A549 (cell line): ENCODE results near the gene ZNF878. TPM values are rescaled to one million over a fixed set of nuclear protein-coding genes. Genes with fewer than 3 reads are reported as not detected.

Experiments used
- ATAC-seq, 2 experiments: fragments of 200-7000 bp in 1 of 2; fragments of >200 bp in 1 of 2; cut with Nextera tagmentation in 1 of 2; cut with Tn5 transposase in 1 of 2; 3 replicates each; pipeline versions ENCODE4 v1.8.0 to v1.9.1; 2018 to 2020; ENCODE audit warnings: mild to moderate bottlenecking in 1 of 2, moderate library complexity in 1 of 2
- CTCF ChIA-PET: fragments of 300-600 bp; sonication (Branson Sonifier 250); formaldehyde crosslinking; extraction: SDS; loops from one replicate; lab custom pipeline; 2021; ENCODE audit warnings: antibody characterized with exemption, inconsistent platforms; lab: Yijun Ruan, JAX
- POLR2A ChIA-PET: fragments of 350-600 bp; formaldehyde crosslinking; extraction: SDS; loops from one replicate; lab custom pipeline; 2021; ENCODE audit warnings: antibody characterized with exemption, inconsistent platforms; lab: Yijun Ruan, JAX
- DNase-seq, 2 experiments: peaks; one replicate each; pipeline versions ENCODE4 v3.0.0 to v3.0.0-alpha.2; 2011 to 2016; ENCODE audit warnings: low read depth in 1 of 2, low spot score in 1 of 2
- FAIRE-seq: peaks from 2 replicates; lab custom pipeline; 2011; peaks lifted over from hg19 to GRCh38; lab: Jason Lieb, UNC
- H3K27ac ChIP-seq, 2 experiments: fragments of >200 bp; sonication (Bioruptor Twin); formaldehyde crosslinking; 3 replicates each; pipeline ENCODE4 v1.5.1; 2016 to 2017
- H3K4me1 ChIP-seq: fragments of >200 bp; sonication (Bioruptor Twin); formaldehyde crosslinking; 3 replicates; pipeline ENCODE4 v1.6.1; 2016
- H3K4me2 ChIP-seq: fragments of >200 bp; sonication (Bioruptor Twin); formaldehyde crosslinking; 3 replicates; pipeline ENCODE4 v1.6.1; 2016
- H3K4me3 ChIP-seq: fragments of >200 bp; sonication (Bioruptor Twin); formaldehyde crosslinking; 3 replicates; pipeline ENCODE4 v1.5.1; 2016
- H3K9me3 ChIP-seq: fragments of >200 bp; sonication (Bioruptor Twin); formaldehyde crosslinking; 3 replicates; pipeline ENCODE4 v1.6.1; 2016
- CBX8 ChIP-seq: fragments of 200-600 bp; sonication (generic); IDR thresholded peaks from 2 replicates; pipeline ENCODE4 v1.6.1; 2016
- CHD2 ChIP-seq: fragments of 150-350 bp; IDR thresholded peaks from 2 replicates; pipeline ENCODE4 v1.6.1; 2014; ENCODE audit warnings: low read length; ENCODE audit not compliant: partially characterized antibody
- CHD4 ChIP-seq: fragments of 200-600 bp; sonication (generic); IDR thresholded peaks from 2 replicates; pipeline ENCODE4 v1.6.1; 2016; ENCODE audit warnings: antibody characterized with exemption, mild to moderate bottlenecking, borderline replicate concordance
- EHMT2 ChIP-seq: fragments of 200-600 bp; sonication (generic); IDR thresholded peaks from 2 replicates; pipeline ENCODE4 v1.6.1; 2016; ENCODE audit warnings: antibody characterized with exemption, low read depth, mild to moderate bottlenecking, moderate library complexity
- FOSB ChIP-seq: fragments of 250-450 bp; sonication (Bioruptor Pico); IDR thresholded peaks from 2 replicates; pipeline ENCODE4 v1.5.0; 2020; ENCODE audit warnings: mild to moderate bottlenecking, moderate library complexity
- GATA3 ChIP-seq: IDR thresholded peaks from 2 replicates; pipeline ENCODE4 v1.6.1; 2012; ENCODE audit warnings: borderline replicate concordance
- HDAC2 ChIP-seq: fragments of 200-600 bp; sonication (generic); IDR thresholded peaks from 2 replicates; pipeline ENCODE4 v1.6.1; 2016
- HEYL ChIP-seq: fragments of 250-450 bp; sonication (Bioruptor Pico); IDR thresholded peaks from 2 replicates; pipeline ENCODE4 v1.8.0; 2021; ENCODE audit warnings: mild to moderate bottlenecking, moderate library complexity
- MYC ChIP-seq: IDR thresholded peaks from 2 replicates; pipeline ENCODE4 v1.6.1; 2012; ENCODE audit warnings: mild to moderate bottlenecking, inconsistent platforms, low read length, improper control_type of control experiment, borderline replicate concordance
- NFE2L2 ChIP-seq: fragments of 150-350 bp; conservative IDR thresholded peaks from 2 replicates; pipeline ENCODE4 v1.6.1; 2014; ENCODE audit warnings: low read length
- NPAS2 ChIP-seq: fragments of 250-450 bp; sonication (Bioruptor Pico); IDR thresholded peaks from 2 replicates; pipeline ENCODE4 v1.8.0; 2022; ENCODE audit warnings: mild to moderate bottlenecking, moderate library complexity, borderline replicate concordance
- NR3C1 ChIP-seq: fragments of >200 bp; sonication (Bioruptor Twin); formaldehyde crosslinking; IDR thresholded peaks from 3 replicates; pipeline ENCODE4 v1.6.1; 2017
- POLR2AphosphoS2 ChIP-seq: conservative IDR thresholded peaks from 2 replicates; pipeline ENCODE4 v1.6.1; 2012; ENCODE audit warnings: low read length, improper control_type of control experiment, inconsistent platforms
- RARB ChIP-seq: fragments of 250-450 bp; sonication (Bioruptor Pico); IDR thresholded peaks from 2 replicates; pipeline ENCODE4 v1.8.0; 2021; ENCODE audit warnings: mild to moderate bottlenecking, moderate library complexity
- SMC3 ChIP-seq: fragments of >200 bp; sonication (Bioruptor Twin); formaldehyde crosslinking; IDR thresholded peaks from 3 replicates; pipeline ENCODE4 v1.6.1; 2018; ENCODE audit warnings: inconsistent platforms
- SREBF2 ChIP-seq: fragments of 450-650 bp; IDR thresholded peaks from 2 replicates; pipeline ENCODE4 v1.6.1; 2014; ENCODE audit warnings: mild to moderate bottlenecking, moderate library complexity
- TFCP2L1 ChIP-seq: fragments of 250-450 bp; sonication (Bioruptor Pico); IDR thresholded peaks from 2 replicates; pipeline ENCODE4 v1.5.0; 2021; ENCODE audit warnings: mild to moderate bottlenecking
- ZNF302 ChIP-seq: fragments of 250-450 bp; sonication (Bioruptor Pico); IDR thresholded peaks from 2 replicates; pipeline ENCODE4 v1.9.0; 2021; ENCODE audit warnings: inconsistent platforms, mild to moderate bottlenecking, moderate library complexity
- WGBS: methylation state at CpG from one replicate; pipeline ENCODE4 v1.1.6; 2017; ENCODE audit errors: missing lambda C conversion rate; 5-methylcytosine and 5-hydroxymethylcytosine counted together
- polyA plus RNA-seq, 4 experiments: library from polyadenylated mRNA; depleted of rRNA in 3 of 4; stranded (reverse); fragments of >200 nt; fragmentation: RNase III in 1 of 4; extraction: RNeasy Plus Mini Kit Qiagen cat#74134 plus additional on column Dnase treatment in 1 of 4; gene quantifications; 2 replicates in 3 of 4; 3 replicates in 1 of 4; pipeline ENCODE4 v1.2.3, GENCODE V29; 2011 to 2017
- TF ChIP-seq, protein P1 (sequence below): fragments of 150-350 bp; IDR thresholded peaks from 2 replicates; pipeline ENCODE4 v1.6.1; 2014; ENCODE audit warnings: low read depth, mild to moderate bottlenecking, low read length
- TF ChIP-seq, protein P2 (sequence below): fragments of >200 bp; sonication (Bioruptor Twin); formaldehyde crosslinking; IDR thresholded peaks from 3 replicates; pipeline ENCODE4 v1.6.1; 2016
- TF ChIP-seq, protein P3 (sequence below): fragments of >200 bp; sonication (Bioruptor Twin); formaldehyde crosslinking; IDR thresholded peaks from 2 replicates; pipeline ENCODE4 v1.6.1; 2016

Gene ZNF878
- polyA plus RNA-seq, 2 of the 4 experiments (the other 2 are of a cell fraction): not detected

DNA sequence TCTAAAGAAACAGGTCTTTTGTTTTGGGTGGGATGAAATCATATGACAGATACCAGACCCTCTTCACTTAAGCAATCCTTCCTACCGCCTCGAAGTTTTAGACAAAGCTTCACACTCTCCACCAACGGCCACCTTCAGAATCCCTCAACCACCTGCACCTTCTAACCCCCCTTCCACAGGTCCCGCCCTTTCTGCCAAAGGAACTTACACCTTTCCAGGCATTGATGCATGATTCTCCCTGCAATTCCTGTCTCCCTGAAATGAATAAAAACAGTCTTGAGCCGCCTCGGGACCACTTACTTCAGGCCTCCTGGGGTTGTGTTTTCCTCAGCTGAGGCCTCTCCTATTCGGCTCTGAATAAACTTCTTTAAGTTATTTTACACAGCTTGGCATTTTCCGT is 18.1 kb downstream of the ZNF878 start (continued):
- no peak for TF ChIP-seq MYC

DNA sequence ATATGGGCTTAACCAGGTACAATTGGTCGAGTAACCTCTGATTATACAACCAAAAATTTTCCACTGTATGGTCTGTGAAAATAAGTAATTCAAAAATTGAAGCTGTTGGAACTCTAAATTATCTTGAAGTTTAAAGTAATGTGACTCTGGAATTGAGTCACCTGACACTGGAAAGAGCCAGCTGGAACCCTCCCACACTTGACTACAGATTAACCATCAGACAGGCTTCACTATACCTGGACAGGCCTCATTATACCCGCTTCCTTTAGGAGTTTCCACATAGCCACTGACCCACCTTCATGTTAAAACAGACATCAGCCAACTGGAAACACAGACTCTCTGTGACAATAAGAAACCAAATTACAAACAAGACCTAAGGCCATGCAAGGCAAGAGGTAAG is 18.6 kb downstream of the ZNF878 start:
- peaks cover 3% of the 10 kb centered on the region; the same call in 1 of the 3 replicates for H3K9me3 ChIP-seq
- H3K27ac ChIP-seq: no peak overlapping the region
- H3K4me3 ChIP-seq: no peak overlapping the region
- H3K4me2 ChIP-seq: no peak overlapping the region
- no peak for ATAC-seq
- ChIA-PET CTCF (no interaction called here), POLR2A (interaction anchor here (0.5 kb wide), 1 partner anchor 395 kb away, joined by 3 read pairs; no protein-coding TSS in a partner anchor)
- 0% methylated on average over 2 of the region's 2 CpGs for WGBS
- no peaks in the 10 kb centered on the region for H3K4me1 ChIP-seq
- no peak for FAIRE-seq
- no peak for DNase-seq
- no peak for TF ChIP-seq CBX8
- TF ChIP-seq SREBF2: no peak
- TF ChIP-seq, protein P1, sequence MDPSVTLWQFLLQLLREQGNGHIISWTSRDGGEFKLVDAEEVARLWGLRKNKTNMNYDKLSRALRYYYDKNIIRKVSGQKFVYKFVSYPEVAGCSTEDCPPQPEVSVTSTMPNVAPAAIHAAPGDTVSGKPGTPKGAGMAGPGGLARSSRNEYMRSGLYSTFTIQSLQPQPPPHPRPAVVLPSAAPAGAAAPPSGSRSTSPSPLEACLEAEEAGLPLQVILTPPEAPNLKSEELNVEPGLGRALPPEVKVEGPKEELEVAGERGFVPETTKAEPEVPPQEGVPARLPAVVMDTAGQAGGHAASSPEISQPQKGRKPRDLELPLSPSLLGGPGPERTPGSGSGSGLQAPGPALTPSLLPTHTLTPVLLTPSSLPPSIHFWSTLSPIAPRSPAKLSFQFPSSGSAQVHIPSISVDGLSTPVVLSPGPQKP: no peak
- no peak for TF ChIP-seq GATA3
- no peak for TF ChIP-seq ZNF302 (CRISPR knock-in tag)
- no peak for TF ChIP-seq EHMT2
- TF ChIP-seq SMC3: no peak
- no peak for TF ChIP-seq RARB (CRISPR knock-in tag)
- TF ChIP-seq FOSB: no peak
- no peak for TF ChIP-seq CHD4
- TF ChIP-seq CHD2: no peak
- TF ChIP-seq, all 56 proteins: peak for 0

DNA sequence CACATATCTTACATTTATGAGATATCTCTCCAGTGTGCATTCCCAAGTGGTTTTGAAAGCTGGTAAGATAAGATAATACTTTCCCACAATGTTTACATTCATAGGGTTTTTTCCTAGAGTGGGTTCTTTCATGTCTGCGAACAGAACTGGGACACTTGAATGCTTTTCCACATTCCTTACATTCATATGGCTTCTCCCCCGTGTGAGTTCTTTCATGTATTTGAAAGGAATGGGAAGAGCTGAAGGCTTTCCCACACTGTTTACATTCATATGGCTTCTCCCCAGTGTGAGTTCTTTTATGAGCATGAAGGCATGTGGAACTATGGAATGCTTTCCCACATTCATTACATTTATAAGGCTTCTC is 37.0 kb downstream of the ZNF878 start:
- no peak overlapping the region for H3K27ac ChIP-seq
- H3K9me3 ChIP-seq: peaks cover 12% of the 10 kb centered on the region; the same call in 2 of the 3 replicates
- H3K4me3 ChIP-seq: no peak overlapping the region
- FAIRE-seq: no peak
- TF ChIP-seq ZNF302 (CRISPR knock-in tag): no peak
- TF ChIP-seq, protein P2, sequence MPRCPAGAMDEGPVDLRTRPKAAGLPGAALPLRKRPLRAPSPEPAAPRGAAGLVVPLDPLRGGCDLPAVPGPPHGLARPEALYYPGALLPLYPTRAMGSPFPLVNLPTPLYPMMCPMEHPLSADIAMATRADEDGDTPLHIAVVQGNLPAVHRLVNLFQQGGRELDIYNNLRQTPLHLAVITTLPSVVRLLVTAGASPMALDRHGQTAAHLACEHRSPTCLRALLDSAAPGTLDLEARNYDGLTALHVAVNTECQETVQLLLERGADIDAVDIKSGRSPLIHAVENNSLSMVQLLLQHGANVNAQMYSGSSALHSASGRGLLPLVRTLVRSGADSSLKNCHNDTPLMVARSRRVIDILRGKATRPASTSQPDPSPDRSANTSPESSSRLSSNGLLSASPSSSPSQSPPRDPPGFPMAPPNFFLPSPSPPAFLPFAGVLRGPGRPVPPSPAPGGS: no peak
- TF ChIP-seq, protein P3, sequence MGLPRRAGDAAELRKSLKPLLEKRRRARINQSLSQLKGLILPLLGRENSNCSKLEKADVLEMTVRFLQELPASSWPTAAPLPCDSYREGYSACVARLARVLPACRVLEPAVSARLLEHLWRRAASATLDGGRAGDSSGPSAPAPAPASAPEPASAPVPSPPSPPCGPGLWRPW: no peak
- no peak for TF ChIP-seq POLR2AphosphoS2
- no peak for TF ChIP-seq HDAC2
- TF ChIP-seq NFE2L2: no peak
- TF ChIP-seq TFCP2L1 (CRISPR knock-in tag): no peak
- POLR2A ChIA-PET: no interaction called here
- H3K4me2 ChIP-seq: no peak overlapping the region
- no peak for DNase-seq
- 3% methylated on average over 2 of the region's 2 CpGs for WGBS
- ATAC-seq: no peak
- no peaks in the 10 kb centered on the region for H3K4me1 ChIP-seq
- CTCF ChIA-PET: no interaction called here

DNA sequence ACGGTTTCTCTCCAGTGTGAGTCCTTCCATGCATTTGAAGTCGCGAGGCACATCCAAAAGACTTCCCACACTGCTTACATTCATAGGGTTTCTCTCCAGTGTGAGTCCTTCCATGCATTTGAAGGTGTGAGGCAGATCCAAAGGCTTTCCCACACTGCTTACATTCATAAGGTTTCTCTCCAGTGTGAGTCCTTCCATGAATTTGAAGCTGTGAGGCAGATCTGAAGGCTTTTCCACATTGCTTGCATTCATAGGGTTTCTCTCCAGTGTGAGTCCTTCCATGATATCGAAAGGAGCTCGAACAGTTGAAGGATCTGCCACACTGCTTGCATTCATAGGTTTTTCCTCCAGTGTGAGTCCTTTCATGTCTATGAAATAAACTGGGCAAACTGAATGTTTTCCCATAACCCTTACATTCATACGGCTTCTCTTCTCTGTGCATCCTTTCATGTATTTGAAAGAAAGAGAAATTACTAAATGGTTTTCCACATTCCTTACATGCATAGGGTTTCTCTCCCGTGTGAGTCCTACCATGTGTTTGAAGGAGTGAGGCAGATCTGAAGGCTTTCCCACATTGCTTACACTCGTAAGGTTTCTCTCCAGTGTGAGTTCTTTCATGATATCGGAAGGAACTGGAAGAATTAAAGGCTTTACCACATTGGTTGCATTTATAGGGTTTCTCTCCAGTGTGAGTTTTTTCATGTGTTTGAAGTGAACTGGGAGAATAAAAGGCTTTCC is 37.6 kb downstream of the ZNF878 start:
- no peak for FAIRE-seq
- POLR2A ChIA-PET: no interaction called here
- peaks cover 12% of the 10 kb centered on the region; the same call in 2 of the 3 replicates for H3K9me3 ChIP-seq

More for the DNA sequence above, 37.6 kb downstream of the ZNF878 start:
- TF ChIP-seq EHMT2 (no peak), HEYL (CRISPR knock-in tag) (no peak), NPAS2 (no peak), NR3C1 (no peak)
- TF ChIP-seq, protein P3: no peak
- DNase-seq (no peak), ATAC-seq (no peak)
- no peak overlapping the region for H3K4me2 ChIP-seq
- no peak overlapping the region for H3K4me3 ChIP-seq
- CTCF ChIA-PET: no interaction called here
- no peaks in the 10 kb centered on the region for H3K4me1 ChIP-seq
- WGBS: 27% methylated on average over 9 of the region's 9 CpGs
- H3K27ac ChIP-seq: no peak overlapping the region
